NCI-H1092 treated with DMSO at 0.1 percent for 48 hours (cell line): ENCODE results near the gene TSPAN16.
"Not testable (repeated sequence)": the region's sequence is repeated elsewhere in the genome, so short reads cannot be mapped to it uniquely, and the experiment has no call there.

Experiments
- DNase-seq: peaks from one replicate; lab custom pipeline; 2025; lab: John Stamatoyannopoulos, UW

TSPAN16 gene

DNA sequence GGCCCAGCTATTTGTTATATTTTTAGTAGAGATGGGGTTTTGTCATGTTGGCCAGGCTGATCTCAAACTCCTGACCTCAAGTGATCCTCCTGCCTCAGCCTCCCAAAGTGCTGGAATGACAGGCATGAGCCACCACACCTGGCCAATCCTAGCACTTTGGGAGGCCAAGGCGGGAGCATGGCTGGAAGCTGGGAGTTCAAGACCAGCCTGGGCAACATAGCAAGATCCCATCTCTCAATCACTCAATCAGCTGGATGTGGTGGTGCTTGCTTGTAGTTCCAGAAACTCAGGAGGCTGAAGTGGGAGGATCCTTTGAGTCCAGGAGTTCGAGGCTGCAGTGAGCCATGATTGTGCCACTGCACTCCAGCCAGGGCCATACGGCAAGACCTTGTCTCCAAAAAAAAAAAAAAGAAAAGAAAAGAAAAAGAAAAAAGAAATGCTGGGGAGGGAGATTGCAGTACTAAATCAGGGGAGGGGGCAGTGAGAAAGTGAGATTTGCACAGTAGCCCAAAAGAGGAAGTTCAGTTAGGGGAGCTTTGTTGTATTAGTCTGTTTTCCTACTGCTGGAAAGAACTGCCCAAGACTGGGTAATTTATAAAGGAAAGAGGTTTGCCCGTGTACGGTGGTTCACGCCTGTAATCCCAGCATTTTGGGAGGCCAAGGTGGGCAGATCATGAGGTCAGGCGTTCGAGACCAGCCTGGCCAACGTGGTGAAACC, 24.5 kb downstream of the TSPAN16 start:
- not testable (repeated sequence) for DNase-seq

DNA sequence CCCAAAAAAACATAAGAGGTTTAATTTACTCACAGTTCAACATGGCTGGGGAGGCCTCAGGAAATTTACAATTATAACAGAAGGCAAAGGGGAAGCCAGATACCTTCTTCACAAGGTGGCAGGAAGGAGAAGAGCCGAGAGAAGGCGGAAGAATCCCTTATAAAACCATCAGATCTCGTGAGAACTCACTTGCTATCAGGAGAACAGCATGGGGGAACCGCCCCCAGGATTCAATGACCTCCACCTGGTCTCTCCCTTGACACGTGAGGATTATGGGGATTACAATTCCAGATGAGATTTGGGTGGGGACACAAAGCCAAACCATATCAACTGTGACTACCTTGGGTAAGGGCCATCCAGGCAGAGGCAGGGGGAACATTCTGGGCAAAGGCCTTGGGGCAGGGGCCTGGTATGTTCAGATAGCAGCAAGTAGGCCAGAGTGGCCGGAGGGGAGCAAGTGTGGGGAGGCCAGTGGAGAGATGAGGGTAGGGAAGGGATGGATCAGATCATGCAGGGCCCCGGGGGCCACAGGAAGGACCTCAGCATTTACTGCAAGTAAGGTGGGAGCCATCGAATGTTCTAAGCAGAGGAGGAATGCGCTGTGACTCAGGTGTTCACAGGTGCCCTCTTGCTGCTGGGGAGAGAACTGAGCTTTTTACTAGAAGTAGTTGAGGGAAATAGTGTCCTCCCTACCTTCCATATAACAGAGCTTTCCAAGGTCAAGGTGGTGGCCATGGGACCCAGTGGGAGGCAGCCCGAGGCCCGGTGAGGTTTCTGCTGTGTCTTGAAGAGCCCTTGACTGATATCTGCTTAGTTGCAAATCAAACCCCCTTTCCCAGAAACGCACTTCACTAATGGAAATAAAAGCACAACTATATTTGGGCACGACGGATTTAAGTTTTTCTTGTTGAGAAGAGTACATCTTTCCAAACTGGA, 25.5 kb downstream of the TSPAN16 start:
- no peak for DNase-seq

DNA sequence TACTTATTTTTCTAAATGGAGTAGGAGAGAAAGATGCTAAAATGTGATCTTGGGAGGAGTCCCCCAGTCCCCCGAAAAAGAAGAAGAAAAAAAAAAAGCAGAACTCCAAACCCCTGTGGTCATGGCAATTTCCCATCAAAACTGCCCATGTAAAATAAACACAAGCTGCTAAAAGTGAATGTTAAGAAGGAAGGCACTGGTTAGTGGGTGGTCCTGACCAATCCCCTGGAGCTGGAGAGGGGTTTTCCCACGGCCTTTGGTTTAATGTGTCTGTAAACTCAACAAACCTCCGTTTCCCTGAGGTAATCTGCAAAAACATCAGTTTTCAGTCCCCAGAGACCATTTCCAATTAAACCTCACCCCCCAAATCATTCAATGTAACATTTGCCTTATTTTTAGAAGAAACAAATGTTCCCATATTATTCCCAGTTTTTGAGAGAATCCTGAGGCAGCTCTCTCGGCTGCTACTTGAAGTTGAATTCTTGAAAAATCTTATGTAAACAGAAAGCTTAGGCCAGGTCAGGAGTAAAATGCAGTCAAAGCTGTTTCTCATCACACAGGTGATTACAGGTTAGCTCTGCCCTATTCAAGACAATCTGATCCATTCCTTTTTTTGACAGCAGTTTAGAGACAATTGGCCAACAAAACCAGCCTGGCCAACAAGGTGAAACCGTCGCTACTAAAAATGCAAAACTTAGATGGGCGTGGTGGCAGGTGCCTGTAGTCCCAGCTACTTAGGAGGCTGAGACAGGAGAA, 26.5 kb downstream of the TSPAN16 start:
- DNase-seq = no peak

DNA sequence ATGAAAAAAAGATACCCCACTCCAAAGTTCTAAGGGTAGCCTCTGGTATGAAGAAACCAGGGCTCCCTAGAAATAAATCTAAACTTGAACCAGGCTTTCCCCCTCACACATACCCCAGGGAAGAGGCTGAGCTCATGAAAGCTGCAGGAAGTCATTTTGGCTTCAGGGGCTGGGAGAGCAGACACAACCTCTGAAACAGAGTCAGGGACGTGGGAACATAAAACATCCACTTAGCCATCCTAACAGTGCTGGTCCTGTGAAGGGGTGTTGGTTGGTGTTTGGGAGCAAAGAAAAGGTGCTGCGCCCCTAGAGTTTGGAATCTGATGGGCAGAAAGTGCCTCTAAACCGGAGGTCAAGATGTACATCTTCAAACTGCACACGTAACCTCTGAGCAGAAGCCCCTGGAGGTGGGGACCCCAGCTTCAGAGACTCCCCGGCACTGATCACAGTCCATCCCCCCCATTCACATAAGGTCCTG, 27.7 kb downstream of the TSPAN16 start:
- no peak for DNase-seq

DNA sequence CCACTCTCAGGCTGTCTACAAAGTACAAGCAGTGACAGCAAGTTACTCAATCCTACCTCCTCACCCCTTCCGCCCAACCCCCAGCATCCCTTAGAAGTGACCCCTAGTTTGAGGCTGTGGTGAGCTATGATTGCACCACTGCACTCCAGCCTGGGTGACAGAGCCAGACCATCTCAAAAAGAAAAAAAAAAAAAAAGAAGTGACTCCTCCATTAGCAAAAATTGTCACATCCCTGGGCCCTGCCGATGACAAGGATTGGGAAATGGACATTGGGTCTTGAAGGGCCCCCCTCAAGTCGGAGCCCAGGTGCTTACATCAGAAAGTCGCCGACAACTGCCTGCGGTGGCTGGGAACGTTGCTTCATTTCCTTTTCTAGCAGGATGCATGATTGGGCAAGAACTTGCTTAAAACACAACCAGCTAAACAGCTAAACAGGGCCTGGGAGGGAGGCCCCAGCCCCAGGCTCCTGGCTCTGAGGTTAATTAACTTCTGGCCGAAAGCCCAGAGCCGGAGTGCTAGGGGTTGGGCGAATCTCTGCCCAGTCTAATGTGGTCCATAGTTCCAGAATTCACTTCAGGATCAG, 28.2 kb downstream of the TSPAN16 start:
- peak; percentile 58 for DNase-seq

DNA sequence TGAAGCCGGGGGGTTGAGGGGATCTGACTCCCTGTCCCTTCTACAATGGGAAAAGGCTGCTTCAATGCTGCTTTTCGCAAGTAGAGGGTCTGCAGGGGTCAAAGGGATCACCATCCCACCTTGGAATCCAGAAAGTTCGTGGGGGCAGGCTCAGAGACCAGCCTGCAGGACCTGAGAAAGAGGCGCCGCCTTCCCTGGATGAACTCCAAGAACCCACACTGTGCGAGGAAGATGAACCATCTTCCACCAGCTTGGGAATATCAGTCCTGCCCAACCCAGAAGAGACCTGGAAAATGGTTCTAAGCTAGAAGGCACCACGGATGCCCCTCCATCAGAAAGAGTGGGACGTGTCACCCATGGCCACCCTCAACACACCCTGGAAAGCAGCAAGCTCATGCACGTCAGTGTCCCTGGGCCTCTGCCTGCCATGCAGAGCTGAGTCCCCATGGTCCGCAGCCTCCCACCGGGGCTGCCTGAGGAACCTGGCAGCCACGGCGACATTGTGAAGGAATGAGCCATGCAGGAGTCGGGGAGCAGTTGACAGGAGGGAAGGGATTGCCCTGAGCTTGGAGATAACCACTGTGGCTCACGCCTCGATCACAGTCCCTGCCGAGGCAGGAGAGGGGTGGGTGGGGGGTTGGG, 28.9 kb downstream of the TSPAN16 start:
- DNase-seq = no peak

DNA sequence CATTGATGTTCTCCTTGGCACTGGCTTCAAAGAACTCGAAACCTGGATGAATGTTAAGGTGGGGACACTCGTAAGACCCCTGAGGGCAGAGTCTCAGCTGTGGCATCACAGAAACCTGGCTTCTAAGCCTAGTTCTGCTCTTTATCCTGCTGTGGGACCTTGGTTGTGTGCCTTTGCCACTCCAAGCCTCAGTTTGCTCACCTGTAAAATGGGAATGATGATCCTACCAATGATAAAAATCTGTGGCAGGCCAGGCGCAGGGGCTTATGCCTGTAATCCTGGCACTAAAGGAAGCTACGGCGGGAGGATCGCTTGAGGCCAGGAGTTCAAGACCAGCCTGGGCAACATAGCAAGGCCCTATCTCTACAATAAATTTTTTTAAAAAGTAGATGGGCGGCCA, 29.6 kb downstream of the TSPAN16 start:
- DNase-seq = no peak

DNA sequence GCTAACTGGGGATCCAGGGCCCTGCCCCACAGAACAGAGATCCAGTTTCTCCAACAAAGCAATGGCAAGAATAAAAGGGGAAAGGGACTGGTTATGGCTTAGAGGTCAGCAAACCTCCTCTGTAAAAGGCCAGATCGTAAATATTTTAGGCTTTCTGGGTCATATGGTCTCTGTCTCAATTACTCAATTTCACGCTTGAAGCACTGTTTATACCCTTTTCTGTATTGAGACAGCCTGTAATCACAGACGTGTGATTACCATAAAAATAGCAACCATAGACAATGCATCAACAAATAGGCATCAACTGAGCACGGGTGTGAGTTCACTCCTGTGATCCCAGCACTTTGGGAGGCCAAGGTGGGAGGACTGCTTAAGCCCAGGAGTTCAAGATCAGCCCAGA, 34.2 kb downstream of the TSPAN16 start:
- no peak for DNase-seq

DNA sequence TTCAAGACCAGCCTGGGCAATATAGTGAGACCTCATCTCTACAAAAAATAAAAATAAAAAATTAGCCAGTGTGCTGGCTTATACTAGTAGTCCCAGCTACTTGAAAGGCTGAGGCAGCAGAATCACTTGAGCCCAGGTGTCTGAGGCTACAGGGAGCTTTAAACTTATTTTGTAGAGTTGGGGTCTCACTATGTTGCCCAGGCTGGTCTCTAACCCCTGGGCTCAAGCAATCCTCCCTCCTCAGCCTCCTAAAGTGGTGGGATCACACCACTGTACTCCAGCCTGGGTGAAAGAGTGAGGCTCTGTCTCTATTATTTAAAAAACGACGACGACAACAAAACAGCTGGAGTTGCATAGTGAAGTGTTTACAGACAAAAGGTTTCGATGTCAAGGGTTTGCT, 35.5 kb downstream of the TSPAN16 start:
- no peak for DNase-seq

DNA sequence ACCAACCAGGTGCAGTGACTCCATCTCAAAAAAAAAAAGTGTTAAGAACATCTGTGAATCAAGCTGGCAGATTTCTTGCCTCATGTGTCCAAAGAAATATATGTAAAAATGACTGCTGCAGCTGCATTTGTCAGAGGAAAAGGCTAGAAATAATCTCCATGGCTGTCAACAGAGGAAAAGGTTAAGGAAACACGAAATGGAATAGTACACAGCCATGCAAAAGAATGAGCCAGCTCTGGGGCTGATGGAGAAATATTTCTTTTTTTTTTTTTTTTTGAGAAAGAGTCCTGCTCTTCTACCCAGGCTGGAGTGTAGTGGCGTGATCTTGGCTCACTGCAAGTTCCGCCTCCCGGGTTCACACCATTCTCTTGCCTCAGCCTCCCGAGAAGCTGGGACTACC, 36.9 kb downstream of the TSPAN16 start:
- DNase-seq = no peak

DNA sequence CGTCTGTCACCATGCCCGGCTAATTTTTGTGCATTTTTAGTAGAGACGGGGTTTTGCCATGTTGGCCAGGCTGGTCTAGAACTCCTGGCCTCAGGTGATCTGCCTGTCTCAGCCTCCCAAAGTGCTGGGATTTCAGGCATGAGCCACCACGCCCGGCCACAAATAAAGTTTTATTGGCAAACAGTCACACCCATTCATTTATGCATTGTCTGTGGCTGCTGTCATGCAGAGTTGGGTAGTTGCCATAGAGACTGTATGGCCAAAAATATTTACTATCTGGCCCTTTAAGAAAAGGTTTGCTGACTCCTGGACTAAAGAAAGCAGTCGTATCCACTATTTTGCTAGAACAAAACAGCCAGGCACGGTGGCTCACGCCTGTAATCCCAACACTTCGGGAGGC, 37.9 kb downstream of the TSPAN16 start:
- DNase-seq = not testable (repeated sequence)

DNA sequence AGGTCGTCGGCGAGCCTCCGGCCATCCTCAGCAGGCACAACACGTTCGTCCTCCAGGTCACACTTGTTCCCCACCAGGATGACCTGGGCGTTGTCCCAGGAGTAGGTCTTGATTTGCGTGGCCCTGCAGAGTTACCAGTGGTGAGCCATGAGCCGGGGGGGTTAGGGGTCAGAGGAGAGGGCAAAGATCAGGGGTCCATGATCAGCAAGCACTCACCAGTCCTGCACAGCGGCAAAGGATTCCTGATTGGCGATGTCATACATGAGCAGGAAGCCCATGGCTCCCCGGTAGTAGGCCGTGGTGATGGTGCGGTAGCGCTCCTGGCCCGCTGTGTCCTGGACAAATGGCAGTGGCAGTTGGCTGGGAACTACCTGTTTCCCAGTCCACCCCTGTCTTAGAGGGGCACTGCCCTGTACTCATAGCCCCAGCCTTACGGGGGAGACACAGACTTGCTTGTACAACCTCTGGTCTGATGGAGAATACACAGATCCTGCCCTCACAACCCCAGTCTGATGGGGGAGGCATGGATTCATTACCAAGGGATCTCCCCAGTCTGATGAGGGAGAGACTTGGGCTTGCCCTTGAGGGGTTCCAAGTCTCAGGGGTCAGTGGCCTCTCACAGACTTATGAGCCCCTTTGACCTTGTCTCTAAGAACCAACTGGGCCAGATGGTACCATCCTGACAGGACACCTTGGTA, 39.6 kb downstream of the TSPAN16 start:
- DNase-seq = no peak

DNA sequence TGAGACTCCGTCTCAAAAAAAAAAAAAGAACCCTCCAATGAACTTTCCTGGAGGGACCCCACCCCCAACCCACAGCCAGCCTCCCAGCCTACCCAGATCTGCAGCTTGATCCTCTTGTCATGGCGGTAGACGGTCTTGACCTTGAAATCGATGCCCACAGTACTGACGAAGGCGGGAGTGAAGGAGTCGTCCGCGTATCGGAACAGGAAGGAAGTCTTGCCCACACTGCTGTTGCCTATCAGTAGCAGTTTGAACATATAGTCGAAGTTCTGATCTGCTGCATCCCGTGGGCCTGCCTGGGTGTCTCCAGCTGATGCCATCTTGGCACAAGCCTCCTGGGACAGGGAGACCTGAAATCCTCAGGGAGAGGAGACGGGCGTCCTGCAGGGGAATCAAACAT, 41.1 kb downstream of the TSPAN16 start:
- DNase-seq = no peak

DNA sequence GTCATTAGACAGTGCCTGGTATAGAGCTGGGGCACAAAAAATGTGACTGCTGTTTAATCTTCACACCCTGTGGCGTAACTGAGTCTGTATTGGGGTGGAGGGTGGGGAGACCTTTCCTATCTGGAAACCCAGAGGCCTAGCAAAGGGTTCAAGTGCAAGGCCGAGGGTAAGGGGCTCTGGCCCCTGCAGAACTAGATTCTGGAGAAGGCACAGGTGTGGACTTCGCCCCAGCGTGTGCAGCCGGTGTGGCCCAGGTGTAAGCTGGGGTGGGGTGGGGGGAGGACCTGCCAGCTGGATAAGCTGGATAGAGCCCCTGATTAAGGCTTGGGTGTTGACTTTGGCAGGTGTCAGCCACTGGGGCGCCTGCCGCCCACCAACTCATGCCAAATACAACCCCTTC, 42.2 kb downstream of the TSPAN16 start:
- no peak for DNase-seq

DNA sequence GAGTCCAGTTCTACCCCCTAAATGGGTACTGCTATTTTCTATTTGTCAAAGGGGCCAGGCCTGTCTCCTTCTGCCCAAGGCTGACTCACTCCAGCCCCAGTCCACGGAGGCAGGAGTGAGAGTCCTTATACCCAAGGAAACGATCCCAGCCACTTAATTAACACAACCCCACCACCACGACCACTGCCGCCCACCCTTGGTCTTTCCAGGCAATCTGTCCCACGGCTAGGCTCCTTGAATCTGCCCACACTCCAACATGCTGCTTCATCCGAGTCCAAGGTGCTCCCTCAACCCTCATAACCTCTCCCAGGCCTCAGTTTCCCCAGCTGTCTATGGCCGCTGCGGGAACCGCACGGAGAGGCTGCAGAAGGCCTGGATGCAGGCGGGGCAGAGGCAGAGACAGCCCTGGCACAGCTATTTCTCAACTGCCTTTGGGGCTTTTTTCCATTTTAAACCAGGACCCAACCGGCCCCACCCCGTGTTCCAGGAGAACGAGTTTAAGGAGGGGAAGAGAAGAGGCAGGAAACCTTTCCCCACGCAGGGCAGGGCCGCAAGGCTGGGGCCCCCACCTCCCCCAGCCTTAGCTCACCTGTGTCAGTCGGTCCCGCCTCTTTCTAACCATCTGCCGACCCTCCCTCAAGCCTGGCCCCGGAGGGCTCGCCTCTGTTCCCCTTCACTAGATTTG, 42.8 kb downstream of the TSPAN16 start:
- no peak for DNase-seq

DNA sequence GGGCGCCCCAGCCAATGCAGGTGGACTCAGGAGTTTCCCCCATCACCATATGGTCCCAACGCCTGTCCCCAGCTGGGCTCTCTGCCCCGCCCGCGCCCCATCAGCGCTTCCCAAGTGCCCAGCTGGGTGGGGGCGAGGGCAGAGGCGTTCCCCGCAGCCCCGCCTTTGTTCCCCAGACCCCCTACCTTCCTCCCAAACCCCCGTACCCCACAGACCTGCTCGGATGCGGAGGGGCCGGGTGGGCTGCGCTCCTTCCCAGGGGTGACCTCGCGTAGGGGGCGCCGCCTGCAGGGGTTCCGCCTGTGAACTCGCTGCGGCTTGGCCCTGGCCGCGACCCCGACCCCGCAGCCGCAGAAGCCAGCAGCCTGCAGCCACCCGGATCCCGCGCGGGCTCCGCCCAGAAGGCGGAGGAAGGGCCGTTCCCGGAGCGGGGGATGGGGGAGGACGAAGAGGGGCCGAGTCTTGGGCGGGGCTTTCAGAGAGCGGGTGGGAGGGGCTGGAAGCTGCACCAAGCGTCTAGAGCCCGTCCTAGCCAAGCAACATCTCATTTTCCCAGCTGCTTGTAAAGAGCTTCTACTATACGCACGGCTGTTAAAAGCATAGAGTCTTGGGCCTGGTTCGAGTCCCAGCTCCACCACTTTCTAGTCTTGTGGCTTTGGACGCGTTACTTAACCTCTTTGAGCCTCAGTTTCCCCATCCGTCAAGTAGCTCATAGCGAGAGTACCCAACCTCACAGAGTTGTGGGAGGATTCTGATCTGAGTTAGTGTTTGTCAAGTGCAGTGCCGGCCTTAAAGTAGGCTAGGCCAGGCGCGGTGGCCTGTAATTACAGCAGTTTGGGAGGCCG, 43.5 kb downstream of the TSPAN16 start, which contains the start of gene RAB3D:
TSS of gene RAB3D (minus strand) at position 404 of the 845 bp plus-strand sequence. CDS start 2,258 bp downstream, outside the sequence.
- peak; percentile 88 for DNase-seq

DNA sequence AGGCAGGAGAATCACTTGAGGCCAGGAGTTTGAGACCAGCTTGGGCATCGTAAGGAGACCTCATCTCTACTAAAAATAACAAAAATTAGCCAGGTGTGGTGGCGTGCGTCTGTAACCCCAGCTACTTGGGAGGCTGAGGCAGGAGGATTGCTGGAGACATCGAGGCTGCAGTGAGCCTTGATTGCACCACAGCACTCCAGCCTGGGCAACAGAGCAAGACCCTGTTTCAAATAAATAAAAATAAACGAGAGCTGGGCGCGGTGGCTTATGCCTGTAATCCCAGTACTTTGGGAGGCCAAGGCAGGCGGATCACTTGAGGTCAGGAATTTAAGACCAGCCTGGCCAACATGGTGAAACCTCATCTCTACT, 44.1 kb downstream of the TSPAN16 start:
- not testable (repeated sequence) for DNase-seq

DNA sequence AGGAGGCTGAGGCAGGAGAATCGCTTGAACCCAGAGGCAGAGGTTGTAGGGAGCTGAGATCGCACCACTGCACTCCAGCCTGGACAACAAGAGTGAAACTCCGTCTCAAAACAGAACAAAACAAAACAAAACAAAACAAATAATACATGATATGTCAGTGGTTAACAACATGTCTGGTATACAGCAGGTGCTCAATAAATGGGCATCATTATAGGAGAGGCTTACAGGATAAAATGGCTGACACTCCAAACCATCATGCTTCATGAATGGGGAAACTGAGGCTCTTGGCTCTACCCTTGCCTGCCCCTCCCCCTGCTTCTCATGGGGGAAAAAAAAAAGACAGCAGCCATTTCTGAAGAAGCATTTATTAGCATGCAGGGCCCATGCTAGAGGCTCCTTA, 46.5 kb downstream of the TSPAN16 start:
- no peak for DNase-seq

DNA sequence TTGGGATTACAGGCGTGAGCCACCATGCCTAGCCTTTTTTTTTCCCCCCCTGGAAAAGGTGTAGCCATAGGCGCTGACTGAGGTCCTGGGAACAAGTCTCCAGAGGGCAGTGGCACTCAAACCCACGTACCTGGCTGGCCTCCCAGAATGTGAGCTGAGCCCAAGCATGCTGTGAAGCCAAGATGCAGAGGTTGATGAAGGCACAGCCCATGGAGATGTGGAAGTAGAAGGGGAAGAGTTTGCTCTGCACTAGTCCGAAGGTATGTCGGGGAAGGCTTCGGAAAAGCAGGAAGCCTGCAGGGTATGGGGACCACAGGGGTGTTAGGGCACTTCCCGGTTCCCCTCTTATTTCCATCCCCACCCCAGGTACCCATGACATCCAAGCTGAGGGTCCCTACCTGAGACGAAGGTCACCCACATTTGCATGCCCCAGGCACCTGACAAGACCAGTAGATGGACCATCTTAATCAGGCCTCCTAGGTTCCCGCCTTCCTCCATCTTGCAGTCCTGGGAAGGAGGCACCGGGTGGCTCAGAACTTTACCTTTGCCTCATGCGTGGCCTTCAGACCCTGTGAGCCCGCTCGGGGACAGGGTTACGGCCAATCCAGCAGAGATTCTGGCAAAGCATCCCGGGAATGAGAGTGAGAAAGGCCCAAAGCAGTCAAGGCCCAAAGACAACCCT, 49.3 kb downstream of the TSPAN16 start:
- DNase-seq = peak; percentile 15
